Stomach (tissue), 9 donors: ENCODE data around the gene BRCA2. TPM values are rescaled to one million over a fixed set of nuclear protein-coding genes. Genes with fewer than 3 reads are reported as not detected.

Source experiments
- DNase-seq, 2 donors: peaks; one replicate each; pipeline versions ENCODE4 v3.0.0 to v3.0.0-alpha.2; 2013 to 2019
- H3K27ac ChIP-seq, 5 donors: fragments of 200-600 bp in 4 of 5; sonication (generic) in 4 of 5; one replicate each; pipeline ENCODE4 v1.5.1; 2013 to 2019; ENCODE audit warnings: mild to moderate bottlenecking in 1 of 5, moderate library complexity in 1 of 5
- H3K27me3 ChIP-seq, 3 donors: fragments of 200-600 bp; sonication (generic); one replicate each; pipeline ENCODE4 v1.5.1; 2017 to 2019; ENCODE audit warnings: mixed run types in 1 of 3
- H3K36me3 ChIP-seq, 4 donors: fragments of 200-600 bp; sonication (generic); 1 replicate in 3 of 4; 2 replicates in 1 of 4; pipeline ENCODE4 v1.5.1; 2016 to 2019
- H3K4me1 ChIP-seq, 4 donors: fragments of 200-600 bp; sonication (generic); one replicate each; pipeline ENCODE4 v1.5.1; 2016 to 2019
- H3K4me3 ChIP-seq, 4 donors: fragments of 200-600 bp; sonication (generic) in 3 of 4; one replicate each; pipeline ENCODE4 v1.5.1; 2016 to 2019; ENCODE audit warnings: mild to moderate bottlenecking in 1 of 4
- H3K9me3 ChIP-seq, 4 donors: fragments of 200-600 bp; sonication (generic); one replicate each; pipeline ENCODE4 v1.5.1; 2016 to 2019
- EP300 ChIP-seq: sonication (generic); formaldehyde crosslinking; IDR thresholded peaks from one replicate; pipeline ENCODE4 v1.6.1; 2017; ENCODE audit warnings: antibody characterized with exemption
- POLR2A ChIP-seq, 4 donors: fragments of 450-650 bp; IDR thresholded peaks; one replicate each; pipeline ENCODE4 v1.6.1; 2016; ENCODE audit warnings: antibody characterized with exemption in 4 of 4, control low read depth in 2 of 4, mild to moderate bottlenecking in 1 of 4, moderate library complexity in 1 of 4
- POLR2AphosphoS5 ChIP-seq, 3 donors: sonication (generic); formaldehyde crosslinking; IDR thresholded peaks; one replicate each; pipeline ENCODE4 v1.6.1; 2016; ENCODE audit warnings: antibody characterized with exemption in 3 of 3
- WGBS, 5 donors: extraction: QIAGEN DNeasy Blood & Tissue Kit in 3 of 5; methylation state at CpG; one replicate each; pipeline versions ENCODE4 v1.1.5 to v1.1.7; 2013 to 2018; 5-methylcytosine and 5-hydroxymethylcytosine counted together
- intact Hi-C: fragments of 100-400 bp; cut with DNase I; formaldehyde crosslinking; loops from one replicate; pipeline ENCODE4 v1.15.1; 2023; ENCODE audit warnings: low total_unique reads
- polyA plus RNA-seq, 3 donors: library from polyadenylated mRNA; stranded (reverse); fragments of 200-250 nt; gene quantifications; one replicate each; pipeline ENCODE4 v1.2.3, GENCODE V29; 2013
- small RNA-seq, 4 donors: library from RNA; depleted of rRNA; stranded (forward); fragments of <200 nt; gene quantifications; one replicate each; pipeline ENCODE3, GENCODE V24; 2016
- total RNA-seq, 5 donors: library from RNA; depleted of rRNA; stranded (reverse); fragments of >200 nt; gene quantifications; one replicate each; pipeline versions ENCODE4 v1.1.0 to v1.2.3, GENCODE V29; 2014 to 2016
- TF ChIP-seq, protein P1 (sequence below), 7 experiments: fragments of 450-650 bp in 4 of 7; fragments of 200-600 bp in 3 of 7; sonication (generic) in 3 of 7; IDR thresholded peaks; one replicate each; pipeline ENCODE4 v1.5.1; 2016 to 2019; ENCODE audit warnings: antibody characterized with exemption in 7 of 7, control low read depth in 2 of 7, mild to moderate bottlenecking in 1 of 7
- donor health status: healthy with polysubstance abuse.
- donor health status: Bipolar disorder and iron deficiency.
- donor health status: healthy.

The BRCA2 gene
- total and polyA plus RNA-seq, 8 donors: 0.53 to 16.2 (median 1.2) TPM

DNA sequence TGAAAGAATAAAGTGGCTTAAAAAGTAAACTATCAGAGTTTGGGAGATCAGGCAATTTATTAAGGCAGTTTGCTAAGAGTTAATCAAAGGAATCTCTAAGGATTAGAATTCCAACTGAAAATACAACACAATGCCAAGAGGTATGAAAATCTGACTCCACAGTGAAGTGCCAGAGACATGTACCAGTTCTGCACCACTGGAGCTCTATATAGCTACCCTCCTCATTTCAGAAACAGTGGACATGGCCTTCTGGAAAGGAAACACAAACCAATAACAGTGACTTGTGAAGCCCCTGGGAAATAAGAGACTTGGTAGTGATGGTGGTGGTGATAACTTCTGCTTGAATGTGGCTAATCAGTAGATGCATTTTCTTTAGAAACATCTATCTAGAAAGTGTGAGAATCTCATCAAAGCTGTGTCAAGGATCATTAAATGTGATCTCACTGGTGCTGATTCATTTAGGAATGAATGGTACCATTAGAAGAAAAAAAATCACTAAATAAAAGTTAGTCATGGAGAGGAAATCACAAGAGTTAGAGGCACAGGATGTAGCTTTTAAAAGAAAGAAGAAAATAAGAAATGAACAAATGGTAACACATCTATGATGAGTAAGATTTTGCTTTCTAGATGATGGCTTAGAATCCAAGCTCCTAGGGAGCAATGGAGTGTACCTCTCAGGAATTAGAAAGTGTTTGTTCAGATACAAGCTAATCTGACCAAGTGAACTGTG is 132.8 kb downstream of the BRCA2 start:
- Histone ChIP-seq H3K4me3 (no peak overlapping the region), H3K27ac (no peak overlapping the region), H3K36me3 (peaks cover 0 to 17% (median 7%) of the 10 kb centered on the region in 4 donors), H3K4me1 (no peaks in the 10 kb centered on the region), H3K9me3 (peaks cover 0 to 7% (median 0%) of the 10 kb centered on the region in 4 donors), H3K27me3 (no peaks in the 10 kb centered on the region)
- intact Hi-C loops: no loop called here
- TF ChIP-seq, protein P1, sequence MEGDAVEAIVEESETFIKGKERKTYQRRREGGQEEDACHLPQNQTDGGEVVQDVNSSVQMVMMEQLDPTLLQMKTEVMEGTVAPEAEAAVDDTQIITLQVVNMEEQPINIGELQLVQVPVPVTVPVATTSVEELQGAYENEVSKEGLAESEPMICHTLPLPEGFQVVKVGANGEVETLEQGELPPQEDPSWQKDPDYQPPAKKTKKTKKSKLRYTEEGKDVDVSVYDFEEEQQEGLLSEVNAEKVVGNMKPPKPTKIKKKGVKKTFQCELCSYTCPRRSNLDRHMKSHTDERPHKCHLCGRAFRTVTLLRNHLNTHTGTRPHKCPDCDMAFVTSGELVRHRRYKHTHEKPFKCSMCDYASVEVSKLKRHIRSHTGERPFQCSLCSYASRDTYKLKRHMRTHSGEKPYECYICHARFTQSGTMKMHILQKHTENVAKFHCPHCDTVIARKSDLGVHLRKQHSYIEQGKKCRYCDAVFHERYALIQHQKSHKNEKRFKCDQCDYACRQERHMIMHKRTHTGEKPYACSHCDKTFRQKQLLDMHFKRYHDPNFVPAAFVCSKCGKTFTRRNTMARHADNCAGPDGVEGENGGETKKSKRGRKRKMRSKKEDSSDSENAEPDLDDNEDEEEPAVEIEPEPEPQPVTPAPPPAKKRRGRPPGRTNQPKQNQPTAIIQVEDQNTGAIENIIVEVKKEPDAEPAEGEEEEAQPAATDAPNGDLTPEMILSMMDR (IDR thresholded peaks at IDR 0.05): no peak
- no peak for TF ChIP-seq POLR2A (IDR thresholded peaks at IDR 0.05)
- TF ChIP-seq EP300: no peak
- DNase-seq: no peak

DNA sequence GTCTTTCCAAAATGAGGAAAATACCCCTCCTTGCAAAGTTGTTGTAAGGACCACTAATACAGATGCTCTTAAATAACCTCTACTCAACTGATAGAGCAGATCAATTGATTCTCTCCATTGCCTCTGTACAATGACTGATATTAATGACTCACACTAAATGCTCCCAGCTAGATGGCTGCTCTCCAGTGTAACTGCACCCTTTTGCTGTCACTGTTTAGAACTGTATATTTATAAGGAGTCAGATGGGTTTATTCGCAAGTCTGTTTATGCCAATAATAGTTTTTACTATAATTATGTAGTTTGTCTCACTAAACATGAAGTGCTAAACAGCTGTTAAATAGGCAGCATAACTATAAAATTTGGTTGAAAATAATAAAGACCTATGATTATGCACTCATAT is 133.7 kb downstream of the BRCA2 start:
- H3K9me3 ChIP-seq: peaks cover 0 to 7% (median 0%) of the 10 kb centered on the region in 4 donors
- no peak for DNase-seq
- no peaks in the 10 kb centered on the region for H3K27me3 ChIP-seq
- no peak overlapping the region for H3K4me3 ChIP-seq
- TF ChIP-seq POLR2AphosphoS5 (IDR thresholded peaks at IDR 0.05): no peak
- TF ChIP-seq, protein P1 (IDR thresholded peaks at IDR 0.05): no peak
- TF ChIP-seq POLR2A (IDR thresholded peaks at IDR 0.05): no peak
- TF ChIP-seq EP300: no peak
- H3K4me1 ChIP-seq: no peaks in the 10 kb centered on the region
- intact Hi-C loops: no loop called here
- peaks cover 0 to 24% (median 7%) of the 10 kb centered on the region in 4 donors for H3K36me3 ChIP-seq
- WGBS, 5 donors: 71 to 84% (median 79%) methylated on average over 1 of the region's 1 CpG
- no peak overlapping the region for H3K27ac ChIP-seq

Small RNA genes lying within 50 kb of the gene (small RNA-seq; reads per million reads assigned to genes)
- 0 reads per million in 4 donors for gene RF00190

Other genes with a start within 250 kb of the BRCA2 start
- gene ZAR1L, start 145 bp upstream of the BRCA2 start, total RNA-seq: not detected
- gene ZAR1L, start 145 bp upstream of the BRCA2 start, polyA plus RNA-seq: not detected
- 10 to 100 TPM; 13.9 to 46.1 (median 28.8) TPM for gene N4BP2L1, start 112.6 kb downstream of the BRCA2 start, total RNA-seq
- gene N4BP2L1, start 112.6 kb downstream of the BRCA2 start, polyA plus RNA-seq: 10 to 100 TPM in 1 of 3 donors, 1 to 10 TPM in 2; 4.9 to 14.2 (median 6.4) TPM
- gene N4BP2L2, start 223.3 kb downstream of the BRCA2 start, total RNA-seq: 100 to 1,000 TPM; 105 to 232 (median 149) TPM
- gene N4BP2L2, start 223.3 kb downstream of the BRCA2 start, polyA plus RNA-seq: 10 to 100 TPM; 25.5 to 48.3 (median 43.9) TPM